Aorta (tissue), 5 donors: ENCODE results near the gene INSL4. TPM values are rescaled to one million over a fixed set of nuclear protein-coding genes. Genes with fewer than 3 reads are reported as not detected.

Source experiments
- ATAC-seq: fragments of 200-7000 bp; cut with Tn5 transposase; one replicate; pipeline ENCODE4 v1.9.1; 2022; ENCODE audit warnings: moderate library complexity; ENCODE audit not compliant: low FRiP score
- DNase-seq, 2 donors: peaks; one replicate each; pipeline ENCODE4 v3.0.0-alpha.2; 2020
- H3K27ac ChIP-seq, 2 donors: one replicate each; pipeline ENCODE4 v1.5.1; 2013; ENCODE audit warnings: low read length in 2 of 2, mild to moderate bottlenecking in 2 of 2, moderate library complexity in 2 of 2, control low read depth in 1 of 2, inconsistent platforms in 1 of 2, low read depth in 1 of 2
- H3K27me3 ChIP-seq, 2 donors: one replicate each; pipeline ENCODE4 v1.6.1; 2013; ENCODE audit warnings: control low read depth in 1 of 2, low read length in 1 of 2, mild to moderate bottlenecking in 1 of 2, moderate library complexity in 1 of 2; ENCODE audit not compliant: insufficient read depth in 2 of 2, control insufficient read depth in 1 of 2
- H3K36me3 ChIP-seq, 2 donors: one replicate each; pipeline ENCODE4 v1.6.1; 2013; ENCODE audit warnings: control low read depth in 1 of 2, low read length in 1 of 2, mild to moderate bottlenecking in 1 of 2; ENCODE audit not compliant: insufficient read depth in 2 of 2, control insufficient read depth in 1 of 2
- H3K4me1 ChIP-seq, 2 donors: one replicate each; pipeline ENCODE4 v1.6.1; 2013; ENCODE audit warnings: low read length in 2 of 2, control low read depth in 1 of 2, mild to moderate bottlenecking in 1 of 2, moderate library complexity in 1 of 2; ENCODE audit not compliant: insufficient read depth in 2 of 2, control insufficient read depth in 1 of 2
- H3K4me3 ChIP-seq, 2 donors: one replicate each; pipeline ENCODE4 v1.5.1; 2013; ENCODE audit warnings: low read length in 2 of 2, control low read depth in 1 of 2, mild to moderate bottlenecking in 1 of 2
- H3K9me3 ChIP-seq: one replicate; pipeline ENCODE4 v1.6.1; 2013; ENCODE audit warnings: mild to moderate bottlenecking, low read length; ENCODE audit not compliant: control insufficient read depth
- WGBS, 2 donors: extraction: QIAGEN DNeasy Blood & Tissue Kit; methylation state at CpG; one replicate each; pipeline ENCODE4 v1.1.7; 2013; 5-methylcytosine and 5-hydroxymethylcytosine counted together
- intact Hi-C, 2 donors: fragments of 100-400 bp; cut with DNase I; formaldehyde crosslinking; loops; one replicate each; pipeline versions ENCODE4 v1.14.2 to v1.15.0; 2022
- long read RNA-seq, 2 donors: library from polyadenylated mRNA; unstranded; transcript quantifications; one replicate each; pipeline ENCODE4 v2.0.0, GENCODE V29; 2020 to 2021
- polyA plus RNA-seq, 2 donors: library from polyadenylated mRNA; stranded (reverse); fragments of 200-250 nt; gene quantifications; one replicate each; pipeline ENCODE4 v1.2.3, GENCODE V29; 2013
- total RNA-seq, 2 donors: library from RNA; stranded (reverse); fragmentation: NEBNext Ultra II Directional; extraction: Animal tissue kit (Norgen Biotek cat#: 25700); gene quantifications; one replicate each; pipeline ENCODE4 v1.2.1, GENCODE V29; 2021
- donor health status: healthy with polysubstance abuse.
- donor health status: Bipolar disorder and iron deficiency.
- donor health status: DM: no; HTN: no; CAD: no.
- donor health status: DM: no; HTN: no; CAD: no.
- donor health status: DM: yes; HTN: yes; CAD: no.

Gene INSL4
- not detected for total RNA-seq
- not detected for polyA plus RNA-seq
- long read RNA-seq, donor 1: 0 reads
- long read RNA-seq, donor 2: 0 reads

- intact Hi-C loops: no loop called here
- Histone ChIP-seq H3K36me3 (no peaks in the 10 kb centered on the region), H3K27me3 (no peaks in the 10 kb centered on the region), H3K4me1 (no peaks in the 10 kb centered on the region), H3K27ac (no peak within 1 kb of the TSS), H3K4me3 (no peak within 1 kb of the TSS), H3K9me3 (peaks cover 3% of the 10 kb centered on the region)
- WGBS, 2 donors: 55 to 75% methylated on average over 2 of the region's 2 CpGs
- no peak for ATAC-seq
- DNase-seq: no peak
These were observed at the start of gene INSL4 for GRCh38 chr9:5231212-5231611. INSL4 (plus strand) TSS chr9:5231419; CDS start chr9:5231524, 105 bp downstream.

DNA sequence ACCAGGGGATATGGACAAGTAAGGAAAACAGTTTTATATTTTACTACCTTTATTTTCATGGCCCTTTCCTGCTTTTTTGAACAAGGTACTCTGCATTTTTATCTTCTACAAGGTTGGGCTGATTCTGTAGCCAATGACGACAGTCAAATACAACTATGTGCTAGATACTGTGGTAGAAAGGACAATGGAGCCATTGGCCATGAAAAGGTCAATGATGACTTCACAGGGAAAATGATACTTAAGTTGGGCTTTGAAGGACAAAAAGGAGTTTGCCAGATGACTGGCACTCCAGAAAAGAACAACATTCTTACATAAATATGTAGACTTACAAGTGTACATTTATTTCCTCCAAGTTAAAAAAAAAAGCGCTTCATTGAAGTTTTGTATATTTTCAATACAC lies 46.4 kb upstream of the INSL4 start:
- DNase-seq (no peak), ATAC-seq (no peak)
- no peaks in the 10 kb centered on the region for H3K27me3 ChIP-seq
- H3K4me3 ChIP-seq: no peak overlapping the region
- WGBS, 2 donors: 93 to 96% methylated on average over 2 of the region's 2 CpGs
- intact Hi-C loops: loop anchor here (5.0 to 10.0 kb wide), 3 partner anchors 243 to 420 kb away; no protein-coding TSS in a partner anchor
- no peaks in the 10 kb centered on the region for H3K36me3 ChIP-seq
- no peak overlapping the region for H3K27ac ChIP-seq
- H3K9me3 ChIP-seq: no peaks in the 10 kb centered on the region
- H3K4me1 ChIP-seq: no peaks in the 10 kb centered on the region

DNA sequence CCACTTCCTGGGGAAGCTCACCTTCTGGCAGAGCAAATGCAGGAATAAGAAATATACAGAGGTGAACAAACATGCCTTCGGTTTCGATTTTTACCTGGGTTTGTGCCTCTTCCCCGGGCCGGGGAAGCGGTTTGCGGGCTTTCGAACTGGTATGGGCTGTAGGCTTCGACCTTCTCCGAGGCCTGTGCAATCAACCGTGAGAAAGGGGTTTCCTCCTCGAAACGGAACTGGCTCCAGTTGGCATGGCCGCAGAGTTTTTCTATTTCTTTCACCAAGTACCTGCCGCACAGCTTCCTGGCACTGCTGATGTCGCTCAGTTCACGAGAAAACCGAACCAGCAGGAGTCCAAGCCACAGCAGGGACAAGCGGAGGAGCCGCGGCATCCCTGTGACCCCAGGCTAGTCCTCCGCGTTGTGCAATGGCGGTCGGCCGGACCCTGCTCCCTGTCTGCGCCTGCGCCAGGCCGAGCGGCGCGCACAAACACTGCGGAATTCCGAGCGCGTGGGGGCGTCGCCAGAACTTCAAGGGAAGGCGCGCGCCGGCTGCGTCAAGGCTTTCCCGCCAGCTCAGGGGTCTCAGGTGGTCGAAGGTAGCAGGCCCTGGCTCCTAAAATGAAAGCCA lies 45.9 kb upstream of the INSL4 start, which contains the start of gene INSL6:
TSS of gene INSL6 (minus strand) at position 420 of the 621 bp plus-strand sequence. CDS start at position 383, 37 bp downstream.
- WGBS, 2 donors: 84 to 93% methylated on average over 44 of the region's 44 CpGs
- Histone ChIP-seq H3K9me3 (no peaks in the 10 kb centered on the region), H3K27me3 (no peaks in the 10 kb centered on the region), H3K4me3 (no peak within 1 kb of the TSS), H3K36me3 (no peaks in the 10 kb centered on the region), H3K27ac (no peak within 1 kb of the TSS), H3K4me1 (no peaks in the 10 kb centered on the region)
- ATAC-seq (no peak), DNase-seq (peak in 1 of 2 donors; percentile 70)
- intact Hi-C loops: loop anchor here (5.0 to 10.0 kb wide), 3 partner anchors 242 to 419 kb away; no protein-coding TSS in a partner anchor

- Histone ChIP-seq H3K4me1 (no peaks in the 10 kb centered on the region), H3K9me3 (no peaks in the 10 kb centered on the region), H3K36me3 (no peaks in the 10 kb centered on the region), H3K27ac (no peak overlapping the region), H3K27me3 (no peaks in the 10 kb centered on the region), H3K4me3 (no peak overlapping the region)
- WGBS, 2 donors: 54 to 58% methylated on average over 8 of the region's 8 CpGs
- intact Hi-C loops: loop anchor here (5.0 to 10.0 kb wide), 3 partner anchors 241 to 418 kb away; no protein-coding TSS in a partner anchor
- DNase-seq (no peak), ATAC-seq (no peak)
These were observed 44.6 kb upstream of the INSL4 start for GRCh38 chr9:5186416-5187169.

- Histone ChIP-seq H3K4me3 (no peak overlapping the region), H3K27ac (no peak overlapping the region), H3K9me3 (no peaks in the 10 kb centered on the region), H3K4me1 (no peaks in the 10 kb centered on the region), H3K36me3 (no peaks in the 10 kb centered on the region), H3K27me3 (no peaks in the 10 kb centered on the region)
- intact Hi-C loops: loop anchor here (5.0 to 10.0 kb wide), 3 partner anchors 239 to 416 kb away; no protein-coding TSS in a partner anchor
- DNase-seq: peak; percentile 45 to 74
- WGBS, 2 donors: 16 to 24% methylated on average over 10 of the region's 10 CpGs
- ATAC-seq: no peak
These were observed 42.9 kb upstream of the INSL4 start for GRCh38 chr9:5188060-5188984.

DNA sequence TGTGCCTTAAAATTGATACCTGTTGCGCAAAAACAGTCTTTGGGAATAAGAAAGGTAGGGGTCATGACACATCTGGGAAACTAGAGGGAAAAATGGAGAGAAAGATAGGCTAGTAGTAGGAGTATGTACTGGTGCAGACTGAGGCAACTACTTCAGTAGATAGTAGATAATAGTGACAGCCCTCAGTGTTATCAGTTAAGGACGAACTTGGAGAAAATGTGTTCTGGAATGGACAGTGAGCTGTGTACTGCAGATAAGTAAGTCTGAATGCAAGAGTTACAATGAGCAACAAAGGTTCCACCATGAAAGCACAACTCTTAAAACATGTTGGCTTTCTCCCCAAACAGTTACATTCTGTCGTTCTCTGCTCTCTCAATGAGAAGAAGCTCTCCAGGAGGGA lies 39.2 kb upstream of the INSL4 start:
- intact Hi-C loops: no loop called here
- 87 to 89% methylated on average over 3 of the region's 3 CpGs for WGBS, 2 donors
- Histone ChIP-seq H3K27ac (no peak overlapping the region), H3K36me3 (no peaks in the 10 kb centered on the region), H3K27me3 (no peaks in the 10 kb centered on the region), H3K4me1 (no peaks in the 10 kb centered on the region), H3K9me3 (no peaks in the 10 kb centered on the region), H3K4me3 (no peak overlapping the region)
- DNase-seq (no peak), ATAC-seq (no peak)

- DNase-seq (no peak), ATAC-seq (no peak)
- intact Hi-C loops: no loop called here
- no peak overlapping the region for H3K27ac ChIP-seq
- H3K27me3 ChIP-seq: no peaks in the 10 kb centered on the region
- H3K9me3 ChIP-seq: no peaks in the 10 kb centered on the region
- no peaks in the 10 kb centered on the region for H3K4me1 ChIP-seq
- WGBS, 2 donors: 59 to 61% methylated on average over 2 of the region's 2 CpGs
- H3K4me3 ChIP-seq: no peak overlapping the region
- H3K36me3 ChIP-seq: no peaks in the 10 kb centered on the region
These were observed 37.9 kb upstream of the INSL4 start for GRCh38 chr9:5193345-5193744.

- intact Hi-C loops: no loop called here
- Histone ChIP-seq H3K9me3 (peaks cover under 1% of the 10 kb centered on the region), H3K4me3 (no peak overlapping the region), H3K27me3 (no peaks in the 10 kb centered on the region), H3K36me3 (no peaks in the 10 kb centered on the region), H3K4me1 (no peaks in the 10 kb centered on the region), H3K27ac (no peak overlapping the region)
- no peak for ATAC-seq
- WGBS, 2 donors: 75 to 81% methylated on average over 1 of the region's 1 CpG
- DNase-seq: no peak
These were observed 35.8 kb upstream of the INSL4 start for GRCh38 chr9:5195463-5195862.
